ENCODE results near the gene GLI2.

DNA sequence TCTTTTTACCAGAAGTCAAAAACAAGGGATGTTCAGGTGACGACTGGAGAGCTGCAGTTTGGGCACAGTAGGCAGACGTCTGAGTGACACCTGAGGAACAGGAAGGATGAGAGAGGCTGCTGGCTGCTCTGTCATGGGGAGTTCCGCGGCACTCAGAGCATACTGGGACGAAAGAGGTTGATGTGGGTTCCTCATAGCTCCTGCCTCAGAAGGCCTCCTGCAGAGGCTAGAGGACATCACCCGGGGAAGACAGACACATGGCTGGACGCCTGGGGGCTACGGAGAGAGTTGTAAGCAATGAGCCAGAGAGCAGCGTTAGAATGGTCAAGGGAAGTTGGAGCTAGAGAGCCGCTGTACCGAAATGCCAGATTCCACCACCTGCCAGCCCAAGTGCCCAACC, 45.1 kb upstream of the GLI2 start:
- TF ChIP-seq, protein P1, sequence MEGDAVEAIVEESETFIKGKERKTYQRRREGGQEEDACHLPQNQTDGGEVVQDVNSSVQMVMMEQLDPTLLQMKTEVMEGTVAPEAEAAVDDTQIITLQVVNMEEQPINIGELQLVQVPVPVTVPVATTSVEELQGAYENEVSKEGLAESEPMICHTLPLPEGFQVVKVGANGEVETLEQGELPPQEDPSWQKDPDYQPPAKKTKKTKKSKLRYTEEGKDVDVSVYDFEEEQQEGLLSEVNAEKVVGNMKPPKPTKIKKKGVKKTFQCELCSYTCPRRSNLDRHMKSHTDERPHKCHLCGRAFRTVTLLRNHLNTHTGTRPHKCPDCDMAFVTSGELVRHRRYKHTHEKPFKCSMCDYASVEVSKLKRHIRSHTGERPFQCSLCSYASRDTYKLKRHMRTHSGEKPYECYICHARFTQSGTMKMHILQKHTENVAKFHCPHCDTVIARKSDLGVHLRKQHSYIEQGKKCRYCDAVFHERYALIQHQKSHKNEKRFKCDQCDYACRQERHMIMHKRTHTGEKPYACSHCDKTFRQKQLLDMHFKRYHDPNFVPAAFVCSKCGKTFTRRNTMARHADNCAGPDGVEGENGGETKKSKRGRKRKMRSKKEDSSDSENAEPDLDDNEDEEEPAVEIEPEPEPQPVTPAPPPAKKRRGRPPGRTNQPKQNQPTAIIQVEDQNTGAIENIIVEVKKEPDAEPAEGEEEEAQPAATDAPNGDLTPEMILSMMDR (IDR thresholded peaks at IDR 0.05), result no peak
- TF ChIP-seq POLR2A (IDR thresholded peaks at IDR 0.05), result no peak

Data from ovary (tissue), 3 donors.